HG03139 (cell line): Measurements from ENCODE around the gene PDE4D.

Source experiments
- ATAC-seq: cut with Tn5 transposase; IDR thresholded peaks from one replicate; pipeline ENCODE4 v1.9.1; 2021; ENCODE audit not compliant: unreplicated experiment

Gene PDE4D

DNA sequence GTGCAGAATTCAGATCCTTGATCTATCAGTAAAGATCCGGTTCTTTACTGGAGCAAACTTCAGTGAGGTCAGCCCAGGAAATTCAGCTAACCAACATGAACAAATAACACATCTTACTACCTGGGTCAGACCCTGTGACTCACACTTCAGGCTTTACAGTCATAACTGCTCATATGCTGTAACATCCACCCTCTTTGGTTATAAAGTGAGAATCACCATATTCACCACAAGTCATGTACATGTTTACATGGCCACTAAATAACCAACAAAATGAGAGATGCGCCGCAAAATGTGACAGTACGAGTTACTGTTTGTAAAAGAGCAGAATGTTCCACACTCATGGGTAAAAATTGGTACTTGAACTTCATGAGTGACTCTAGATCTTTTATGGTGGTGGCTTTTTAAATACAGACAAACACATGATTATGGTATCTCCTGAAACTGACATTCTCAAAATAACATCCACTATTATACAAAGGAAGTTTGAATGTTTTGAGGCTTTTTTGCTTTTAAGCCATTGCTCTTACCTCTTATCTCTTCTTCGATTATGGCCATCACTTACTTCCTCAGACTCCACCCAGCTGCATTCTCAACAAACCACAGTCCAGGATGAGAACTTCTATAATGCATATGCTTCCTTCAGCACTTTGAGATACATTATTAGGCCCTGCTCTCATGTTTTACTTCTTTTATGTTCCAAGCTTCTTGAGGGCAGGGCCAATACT, 794.1 kb downstream of the PDE4D start:
- ATAC-seq, result no peak

DNA sequence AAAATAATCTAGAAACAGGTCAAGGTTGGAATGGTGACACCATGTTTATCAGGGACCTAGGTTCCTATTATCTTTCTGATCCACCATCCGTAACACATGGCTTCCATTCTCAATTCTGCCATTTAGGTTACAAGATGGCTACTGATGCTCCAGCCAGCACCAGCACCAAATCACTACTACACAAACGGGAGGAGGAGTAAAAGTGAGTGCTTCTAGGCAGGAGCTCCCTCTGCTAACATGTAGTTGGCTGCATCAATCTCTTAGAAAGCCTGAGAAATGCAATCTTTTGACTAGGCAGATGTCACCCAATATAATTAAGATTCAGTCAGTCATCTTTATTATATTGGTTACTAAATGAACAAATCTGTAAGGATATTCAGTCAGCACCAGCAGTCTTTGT, 794.8 kb downstream of the PDE4D start:
- no peak for ATAC-seq

DNA sequence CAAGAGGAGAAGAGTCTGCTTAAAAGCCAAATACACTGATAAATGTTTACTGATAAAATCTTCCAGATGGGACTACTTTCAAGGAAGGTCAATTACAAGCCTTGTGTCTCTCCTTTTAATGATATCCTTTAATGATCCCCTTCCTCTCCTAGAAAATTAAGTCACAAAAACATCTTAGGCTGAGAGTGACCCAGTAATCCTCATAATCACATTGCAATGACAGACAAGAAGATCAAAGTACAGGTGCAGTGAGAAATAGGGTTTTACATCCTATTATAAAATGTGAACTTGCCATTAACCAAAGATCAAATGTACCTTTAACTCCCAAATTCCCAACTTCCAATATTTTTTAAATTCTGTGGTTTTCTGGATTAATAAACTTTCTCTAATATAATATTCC, 795.8 kb downstream of the PDE4D start:
- ATAC-seq, result no peak

DNA sequence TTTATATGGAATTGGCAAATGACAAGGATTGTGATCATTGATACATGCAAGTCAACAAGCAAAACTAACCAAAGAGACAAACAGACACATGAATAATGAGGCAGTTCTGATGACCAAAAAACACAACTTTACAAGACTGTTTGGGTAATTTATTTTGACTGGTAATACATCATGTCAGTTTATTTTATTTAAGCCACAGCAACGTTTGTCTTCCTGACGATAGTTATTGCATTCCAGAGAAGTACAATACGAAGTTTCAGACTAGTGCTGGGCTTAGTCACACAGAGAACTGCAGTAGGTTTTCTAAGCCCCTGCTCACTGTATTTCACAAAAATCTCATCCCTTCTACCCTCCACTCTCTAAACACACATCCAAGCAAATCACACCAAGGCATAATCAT, 796.4 kb downstream of the PDE4D start:
- no peak for ATAC-seq

DNA sequence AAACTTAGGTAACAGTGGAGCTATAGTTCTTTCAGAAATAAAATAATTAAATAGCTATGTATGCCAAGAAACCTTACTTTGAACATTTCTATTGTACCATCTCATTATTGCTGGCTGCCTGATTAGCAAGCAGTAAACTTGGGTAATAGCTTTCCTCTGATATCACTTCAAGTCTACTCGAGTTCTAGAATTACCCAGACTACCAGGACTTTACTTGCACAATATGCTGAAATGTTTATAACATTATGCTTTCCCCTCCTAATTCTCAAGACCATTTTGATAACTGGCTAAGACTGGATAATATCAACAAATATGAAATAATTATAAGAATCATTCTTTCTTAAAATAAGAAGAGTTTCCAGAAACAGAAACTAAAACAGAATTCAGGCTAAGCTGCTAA, 798.0 kb downstream of the PDE4D start:
- ATAC-seq, result no peak

DNA sequence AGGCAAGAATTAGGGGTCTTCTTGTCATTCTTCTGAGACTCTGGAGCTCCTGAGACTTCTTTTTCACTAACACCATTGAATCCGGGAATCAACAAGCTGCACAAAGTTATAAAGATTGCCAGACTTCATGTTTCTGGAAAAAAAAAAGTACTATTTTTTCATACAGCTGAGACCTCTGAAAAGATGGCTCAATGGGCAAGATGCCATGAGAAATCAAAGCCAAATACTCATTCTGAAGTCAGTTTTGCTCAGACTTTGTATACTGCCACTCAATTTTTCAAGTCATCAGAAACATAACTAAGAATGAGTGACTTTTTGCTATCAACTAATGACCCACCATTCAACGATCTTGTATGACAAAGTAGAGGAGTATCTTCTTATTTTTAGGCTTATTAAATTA, 798.7 kb downstream of the PDE4D start:
- no peak for ATAC-seq

DNA sequence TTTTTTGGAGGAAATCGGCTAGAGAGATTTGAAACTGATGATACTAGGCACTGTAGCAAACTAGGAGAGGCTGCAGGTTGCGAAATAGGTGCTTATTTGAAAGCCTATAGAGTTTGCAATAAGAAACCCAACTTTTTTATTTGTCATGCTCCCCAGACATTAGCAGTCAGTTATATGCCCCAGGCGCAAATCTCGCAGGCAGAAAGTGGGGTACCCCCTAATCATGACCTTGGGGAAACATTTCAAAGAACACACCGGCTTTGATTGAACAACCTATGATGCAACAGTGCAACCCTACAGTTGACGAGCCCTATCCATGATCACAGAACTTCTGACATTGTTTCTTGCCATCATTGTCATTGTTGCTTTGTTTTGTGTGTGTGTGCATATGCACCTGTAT, 800.2 kb downstream of the PDE4D start:
- ATAC-seq, result no peak

DNA sequence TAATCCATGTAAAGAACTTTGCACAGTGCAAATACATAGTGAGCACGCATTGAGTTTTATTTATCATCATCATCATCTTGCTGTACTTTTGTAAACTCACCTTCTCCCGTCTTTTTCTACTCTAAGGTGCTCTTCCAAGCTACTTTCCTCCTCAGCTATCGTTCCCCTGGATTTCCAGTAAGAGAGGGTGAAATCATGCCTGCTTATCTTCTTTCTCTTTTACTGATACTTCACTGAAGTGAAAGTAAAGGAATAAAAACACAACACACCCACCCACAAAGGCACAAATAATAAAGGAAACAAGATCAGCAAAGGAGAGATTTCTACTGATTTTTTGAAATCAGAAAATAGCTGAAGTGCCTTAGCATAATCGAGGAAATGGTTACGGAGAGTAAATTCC, 800.8 kb downstream of the PDE4D start:
- ATAC-seq, result no peak

DNA sequence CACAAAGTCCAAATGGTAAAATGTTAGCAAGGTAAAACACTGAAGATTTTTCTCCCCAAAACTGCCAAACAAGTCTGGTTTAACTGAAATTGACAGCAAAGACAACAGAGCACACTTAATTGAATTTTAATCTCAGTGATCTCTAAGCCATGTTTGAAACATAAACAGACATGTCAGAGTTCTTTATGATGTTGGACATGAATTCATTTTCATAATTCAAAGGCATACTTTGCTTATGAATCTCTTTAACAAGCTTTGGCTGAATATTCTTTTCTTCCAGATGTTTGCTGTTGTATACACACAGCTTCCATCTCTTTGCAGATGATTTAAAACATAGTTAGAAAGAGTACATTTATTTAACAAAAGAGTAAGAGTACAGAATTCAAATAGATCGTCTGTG, 801.6 kb downstream of the PDE4D start:
- no peak for ATAC-seq

DNA sequence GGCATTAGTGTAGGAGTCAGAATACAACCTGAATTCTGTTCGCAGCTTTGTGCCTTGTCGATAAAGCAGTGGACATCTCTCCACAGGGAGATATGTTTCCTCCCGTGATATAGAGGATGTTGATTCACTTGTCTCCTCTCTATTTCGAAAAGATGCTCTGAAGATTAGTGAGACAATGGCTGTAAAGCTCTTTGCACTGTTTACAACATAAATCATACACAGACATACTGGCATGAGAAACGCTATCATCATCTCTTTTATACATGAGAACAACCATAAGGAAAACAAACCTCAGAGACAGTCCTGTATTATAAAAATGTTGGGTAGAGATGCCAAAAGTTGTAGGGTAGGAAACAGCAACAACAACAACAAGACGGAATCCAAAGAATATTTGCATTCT, 803.2 kb downstream of the PDE4D start:
- ATAC-seq, result no peak

DNA sequence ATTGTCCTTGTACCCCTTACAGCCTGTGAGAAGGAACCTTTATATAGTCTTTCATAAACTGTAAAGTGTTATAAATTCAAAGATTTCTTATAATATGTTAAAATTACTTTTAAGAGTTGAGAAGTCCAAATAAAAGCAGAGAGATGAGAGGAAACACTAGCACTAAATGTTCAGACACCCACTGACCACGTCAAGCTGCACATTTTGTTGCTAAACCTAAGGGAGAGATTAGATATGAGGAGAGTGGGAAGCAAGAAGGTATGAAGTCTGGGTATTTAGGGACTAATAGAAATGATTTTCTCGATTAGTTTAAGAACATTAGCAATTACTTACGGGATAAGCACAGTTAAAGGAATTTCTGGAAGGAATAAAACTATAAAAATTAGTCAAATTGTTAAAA, 803.8 kb downstream of the PDE4D start:
- ATAC-seq, result no peak

DNA sequence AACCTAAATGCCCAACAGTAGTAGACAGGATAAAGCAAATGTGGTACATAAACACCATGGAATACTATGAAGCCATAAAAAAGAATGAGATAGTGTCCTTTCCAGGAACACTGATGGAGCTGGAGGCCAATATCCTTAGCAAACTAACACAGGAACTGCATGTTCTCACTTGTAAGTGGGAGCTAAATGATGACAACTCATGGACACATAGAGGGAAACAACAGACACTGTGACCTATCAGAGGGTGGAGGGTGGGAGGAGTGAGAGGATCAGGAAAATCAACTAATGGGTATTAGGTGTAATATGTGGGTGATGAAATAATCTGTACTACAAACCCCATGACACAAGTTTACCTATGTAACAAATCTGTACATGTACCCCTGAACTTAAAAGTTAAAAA, 805.0 kb downstream of the PDE4D start:
- no peak for ATAC-seq

DNA sequence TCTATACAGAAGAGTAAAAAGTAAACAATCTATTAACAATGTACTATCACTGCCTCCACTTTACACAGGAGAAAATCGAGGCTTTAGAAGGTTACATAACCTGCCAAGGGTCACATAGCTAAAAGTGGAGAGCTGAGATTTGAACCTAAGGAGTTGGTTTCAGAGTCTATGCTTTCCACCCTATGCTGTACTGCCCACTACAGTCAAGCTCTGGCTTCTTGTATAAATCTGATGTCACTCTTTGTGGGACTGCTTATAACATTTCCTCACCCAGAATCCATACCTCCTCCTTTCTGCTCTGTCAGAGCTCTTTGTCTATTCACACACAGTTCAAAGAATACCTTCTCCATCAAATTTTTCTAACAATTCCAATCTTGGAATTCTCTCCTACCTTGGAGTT, 807.5 kb downstream of the PDE4D start:
- ATAC-seq, result no peak

DNA sequence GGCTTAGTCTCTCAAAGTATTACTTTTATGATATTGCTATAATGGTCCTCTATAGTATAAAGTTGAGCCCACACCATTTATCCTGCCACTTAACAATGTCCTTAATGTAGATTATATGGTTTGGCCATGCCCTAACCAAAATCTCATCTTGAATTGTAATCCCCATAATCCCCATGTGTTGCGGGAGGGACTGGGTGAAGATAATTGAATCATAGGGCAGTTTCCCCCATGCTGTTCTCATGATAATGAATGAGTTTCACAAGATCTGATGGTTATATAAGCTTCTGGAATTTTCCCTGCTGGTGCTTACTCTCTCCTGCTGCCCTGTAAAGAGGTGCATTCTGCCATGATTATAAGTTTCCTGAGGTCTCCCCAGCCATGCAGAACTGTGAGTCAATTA, 811.8 kb downstream of the PDE4D start:
- ATAC-seq, result no peak

DNA sequence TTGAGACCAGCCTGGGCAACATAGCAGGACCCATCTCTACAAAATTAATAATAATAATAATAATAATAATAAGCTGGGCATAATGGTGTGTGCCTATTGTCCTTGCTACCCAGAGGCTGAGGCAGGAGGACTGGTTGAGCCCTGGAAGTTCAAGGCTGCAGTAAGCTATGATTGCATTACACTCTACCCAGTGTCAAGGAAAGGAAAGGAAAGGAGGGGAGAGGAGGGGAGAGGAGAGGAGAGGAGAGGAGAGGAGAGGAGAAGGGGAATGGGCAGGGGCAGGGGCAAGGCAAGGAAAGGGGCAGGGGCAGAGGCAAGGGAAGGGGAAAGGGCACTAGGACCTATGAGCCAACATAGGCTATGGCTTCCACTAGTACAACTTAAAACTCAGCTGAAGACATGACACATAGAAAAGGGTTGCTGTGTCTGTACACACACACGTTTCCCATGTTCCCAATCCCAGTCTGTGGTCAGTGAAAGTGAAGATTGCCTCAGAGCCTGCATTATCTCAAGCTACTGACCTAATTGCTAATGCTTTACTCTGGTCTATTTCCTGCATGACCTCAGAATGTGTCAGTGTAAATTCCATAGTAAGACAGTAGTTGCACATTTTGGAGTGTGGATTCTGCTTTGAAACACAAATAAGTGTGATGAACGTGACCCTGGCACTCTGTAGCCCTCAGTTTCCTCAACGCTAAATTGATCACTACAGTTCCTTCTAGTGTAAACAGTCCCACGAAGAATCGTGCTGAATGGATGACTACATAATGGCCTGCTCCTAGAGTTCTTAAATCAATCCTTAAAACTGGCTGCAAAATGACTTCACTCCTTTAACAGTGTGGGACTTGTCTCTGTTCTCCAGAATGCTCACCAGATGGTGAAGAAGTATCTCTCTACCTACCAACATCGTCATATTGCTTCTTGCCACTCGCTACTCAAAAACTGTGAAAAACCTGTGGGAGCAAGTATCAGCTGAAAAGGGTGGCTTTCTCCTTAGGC, 813.6 kb downstream of the PDE4D start:
- ATAC-seq, result no peak

DNA sequence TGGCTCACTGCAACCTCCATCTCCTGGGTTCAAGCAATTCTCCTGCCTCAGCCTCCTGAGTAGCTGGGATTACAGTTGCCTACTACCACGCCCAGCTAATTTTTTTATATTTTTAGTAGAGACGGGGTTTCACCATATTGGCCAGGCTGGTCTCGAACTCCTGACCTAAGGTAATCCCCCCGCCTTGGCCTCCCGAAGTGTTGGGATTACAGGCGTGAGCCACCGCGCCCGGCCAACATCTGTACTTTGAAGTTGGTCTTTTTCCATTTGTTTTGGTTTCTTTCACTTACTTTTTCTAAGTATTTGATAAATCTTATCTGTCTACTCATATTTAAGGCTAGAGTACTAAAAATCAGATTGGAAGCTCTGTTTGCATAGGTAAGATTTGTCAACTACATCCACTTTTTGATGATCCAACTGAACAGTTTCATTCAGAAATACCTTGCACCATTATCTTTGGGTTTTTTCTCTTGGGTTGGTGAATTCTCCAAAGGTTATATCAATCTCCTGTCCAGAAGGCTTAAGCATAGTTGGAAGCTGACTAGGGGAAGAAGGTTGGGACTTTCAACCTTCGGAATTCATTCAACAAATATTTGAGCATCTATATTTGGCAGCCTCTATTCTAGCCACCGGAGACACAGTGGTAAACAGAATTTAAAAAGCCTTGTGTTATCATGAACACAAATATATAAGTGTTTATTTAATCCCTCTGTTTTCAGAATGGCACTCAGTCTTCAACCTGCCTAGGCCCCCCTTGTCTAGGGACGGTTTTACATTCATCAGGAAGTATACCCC, 821.6 kb downstream of the PDE4D start:
- no peak for ATAC-seq

DNA sequence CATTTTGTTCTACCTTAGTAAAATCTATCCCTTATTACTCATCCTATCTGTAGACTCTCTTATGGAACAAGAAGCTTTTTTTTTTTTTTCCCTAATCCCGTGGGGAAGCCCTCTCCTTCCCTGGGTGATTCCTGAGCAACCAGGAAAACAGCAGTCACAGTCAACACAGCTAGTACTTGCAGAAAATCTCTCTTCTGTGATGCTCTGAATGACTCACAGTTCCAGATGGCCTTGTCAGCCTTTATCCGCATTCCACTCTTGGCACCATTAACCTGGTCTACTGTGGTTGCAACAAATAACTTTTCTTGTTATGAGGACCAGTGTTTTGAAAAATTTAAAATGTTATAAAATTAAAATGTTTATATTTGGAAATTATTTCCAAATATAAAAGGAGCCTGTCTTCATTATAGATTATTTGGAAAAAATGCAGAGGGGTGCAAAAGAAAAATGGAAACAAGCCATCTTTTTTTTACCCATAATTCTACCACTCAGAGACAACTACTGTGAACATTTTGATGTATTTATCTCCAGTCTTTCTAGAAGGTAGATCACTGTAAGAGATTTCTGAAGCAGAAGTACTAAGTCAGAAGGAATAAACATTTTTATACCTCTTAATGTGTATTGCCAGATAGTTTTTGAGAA, 824.0 kb downstream of the PDE4D start:
- no peak for ATAC-seq

DNA sequence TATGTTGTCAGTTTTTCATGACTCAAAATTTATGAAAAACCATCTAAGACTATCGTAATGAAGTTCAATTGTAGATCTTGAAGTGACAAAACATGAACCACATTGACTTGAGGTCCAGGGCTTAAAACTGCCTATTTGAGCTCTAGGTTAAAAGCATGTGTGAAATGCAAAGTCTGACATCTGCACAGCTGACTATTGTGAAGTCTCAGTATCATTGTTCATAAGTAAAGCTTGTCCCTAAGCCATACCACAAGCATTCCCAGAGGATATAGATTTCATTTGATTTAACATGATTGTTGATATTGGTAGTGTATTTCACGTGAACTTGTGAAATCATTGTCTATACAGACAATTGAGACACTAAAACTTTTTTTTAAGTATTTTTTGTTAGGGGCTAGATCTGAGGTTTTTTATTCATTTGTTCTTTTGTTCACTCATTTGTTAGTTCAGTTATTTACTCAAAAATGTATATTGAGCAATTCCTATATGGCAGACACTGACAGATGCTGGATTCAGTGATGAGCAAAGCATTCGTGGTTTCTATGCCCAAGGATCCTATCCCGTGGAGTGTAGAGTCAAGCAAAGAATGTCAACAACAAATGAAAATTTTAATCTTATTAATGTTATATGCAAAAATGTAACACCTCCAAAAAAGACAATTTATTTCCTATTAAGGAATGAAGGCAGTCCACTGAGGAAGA, 825.4 kb downstream of the PDE4D start:
- no peak for ATAC-seq

DNA sequence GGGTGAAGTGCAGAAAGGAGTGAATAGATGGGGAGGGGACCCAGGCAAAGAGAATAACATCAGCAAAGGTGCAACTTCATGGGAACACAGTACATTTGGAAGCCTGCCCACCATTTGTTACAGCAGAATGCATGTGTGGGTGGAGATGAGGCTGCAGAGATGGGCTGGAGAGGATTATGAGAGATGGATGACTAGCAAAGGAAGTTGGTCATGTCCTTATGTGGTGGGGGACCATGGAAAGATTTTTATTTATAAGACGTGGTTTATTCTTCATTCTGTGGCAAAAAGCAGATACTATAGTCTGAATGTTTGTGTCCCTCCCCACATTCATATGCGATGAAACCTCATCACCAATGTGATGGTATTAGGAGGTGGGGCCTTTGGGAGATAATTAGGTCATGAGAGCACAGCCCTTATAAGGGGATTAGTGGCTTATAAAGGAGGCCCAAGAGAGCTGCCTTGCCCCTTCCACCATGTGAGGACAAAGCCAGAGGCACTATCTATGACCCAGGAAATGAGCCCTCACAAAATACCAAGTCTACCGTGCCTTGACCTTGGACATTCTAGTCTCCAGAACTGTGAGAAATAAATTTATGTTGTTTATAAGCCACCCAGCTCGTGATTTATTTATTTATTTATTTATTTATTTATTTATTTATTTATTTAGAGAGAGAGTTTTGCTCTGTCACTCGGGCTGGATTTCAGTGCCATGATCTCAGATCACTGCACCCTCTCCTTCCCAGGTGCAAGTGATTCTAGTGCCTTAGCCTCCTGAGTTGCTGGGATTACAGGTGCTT, 827.0 kb downstream of the PDE4D start:
- no peak for ATAC-seq

DNA sequence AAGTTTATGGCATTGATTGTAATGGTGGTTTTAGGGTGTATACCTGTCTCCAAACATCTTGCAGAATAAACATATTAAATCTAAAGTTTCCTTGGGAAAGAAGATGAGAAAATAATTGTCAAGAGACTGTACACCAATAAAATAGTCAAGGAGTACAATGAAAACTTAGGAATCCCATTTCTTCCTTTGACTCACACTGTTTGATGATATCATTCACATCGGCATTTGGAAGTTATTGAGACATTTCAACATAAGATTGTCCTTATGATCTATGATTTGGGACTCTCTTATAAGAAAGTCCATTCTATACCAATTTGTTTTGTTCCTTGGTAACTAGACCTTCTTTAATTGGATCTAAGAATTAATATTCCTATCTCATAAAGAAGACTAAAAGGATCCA, 828.0 kb downstream of the PDE4D start:
- ATAC-seq, result no peak
